Measurements from ENCODE around the gene GRIA4.

Gene GRIA4

GRCh38 chr11:105641433-105641832, 31.6 kb downstream of the GRIA4 start:
- no peak for DNase-seq

GRCh38 chr11:105642870-105643269, 33.0 kb downstream of the GRIA4 start:
- DNase-seq, result no peak

- no peak for DNase-seq
Observed at GRCh38 chr11:105644839-105645573, 35.1 kb downstream of the GRIA4 start.

GRCh38 chr11:105647780-105648179, 37.9 kb downstream of the GRIA4 start:
- no peak for DNase-seq

GRCh38 chr11:105648762-105649161, 38.9 kb downstream of the GRIA4 start:
- DNase-seq, result no peak

GRCh38 chr11:105665281-105665680, 55.4 kb downstream of the GRIA4 start:
- no peak for DNase-seq

- no peak for DNase-seq
Observed at GRCh38 chr11:105667441-105667840, 57.6 kb downstream of the GRIA4 start.

GRCh38 chr11:105670811-105671210, 60.9 kb downstream of the GRIA4 start:
- DNase-seq, result no peak

- no peak for DNase-seq
Observed at GRCh38 chr11:105673089-105673488, 63.2 kb downstream of the GRIA4 start.

GRCh38 chr11:105689631-105690030, 79.8 kb downstream of the GRIA4 start:
- DNase-seq, result no peak

GRCh38 chr11:105690467-105690866, 80.6 kb downstream of the GRIA4 start:
- DNase-seq, result no peak

GRCh38 chr11:105693075-105693759, 83.3 kb downstream of the GRIA4 start:
- DNase-seq, result no peak

GRCh38 chr11:105696000-105696399, 86.1 kb downstream of the GRIA4 start:
- DNase-seq, result no peak

- DNase-seq, result no peak
Observed at GRCh38 chr11:105697291-105697690, 87.4 kb downstream of the GRIA4 start.

- DNase-seq, result no peak
Observed at GRCh38 chr11:105699203-105699602, 89.3 kb downstream of the GRIA4 start.

- DNase-seq, result no peak
Observed at GRCh38 chr11:105700271-105700670, 90.4 kb downstream of the GRIA4 start.

GRCh38 chr11:105701098-105701497, 91.2 kb downstream of the GRIA4 start:
- no peak for DNase-seq

- DNase-seq, result no peak
Observed at GRCh38 chr11:105705786-105706530, 96.1 kb downstream of the GRIA4 start.

GRCh38 chr11:105713106-105713505, 103.2 kb downstream of the GRIA4 start:
- DNase-seq, result no peak

GRCh38 chr11:105713696-105714095, 103.8 kb downstream of the GRIA4 start:
- no peak for DNase-seq

GRCh38 chr11:105718641-105719040, 108.8 kb downstream of the GRIA4 start:
- DNase-seq, result no peak

GRCh38 chr11:105719073-105719822, 109.4 kb downstream of the GRIA4 start:
- DNase-seq, result no peak

- DNase-seq, result no peak
Observed at GRCh38 chr11:105720096-105720495, 110.2 kb downstream of the GRIA4 start.

All from 8988T (cell line).